WERI-Rb-1 (cell line): Measurements from ENCODE around the gene ARPC1A.
A peak's percentile ranks its signal among the peaks of the same experiment; 100 is the strongest.

Experiments used
- DNase-seq: peaks from one replicate; pipeline ENCODE4 v3.0.0-alpha.2; 2020
- H3K27ac ChIP-seq: fragments of 250-450 bp; sonication (Bioruptor Pico); 2 replicates; pipeline ENCODE4 v1.5.1; 2020; ENCODE audit warnings: mild to moderate bottlenecking, moderate library complexity
- H3K27me3 ChIP-seq: fragments of 250-450 bp; sonication (Bioruptor Pico); 2 replicates; pipeline ENCODE4 v1.5.1; 2021; ENCODE audit warnings: mild to moderate bottlenecking, low read depth, moderate library complexity; ENCODE audit not compliant: insufficient read depth, severe bottlenecking
- H3K36me3 ChIP-seq: fragments of 250-450 bp; sonication (Bioruptor Pico); 2 replicates; pipeline ENCODE4 v1.5.1; 2020; ENCODE audit warnings: mild to moderate bottlenecking, moderate library complexity
- H3K4me3 ChIP-seq: 2 replicates; pipeline ENCODE4 v1.5.1; 2011; ENCODE audit warnings: low read depth, mild to moderate bottlenecking, control low read depth, low read length
- H3K9me3 ChIP-seq: fragments of 250-450 bp; sonication (Bioruptor Pico); 2 replicates; pipeline ENCODE4 v1.5.1; 2021; ENCODE audit warnings: mild to moderate bottlenecking, moderate library complexity; ENCODE audit not compliant: severe bottlenecking
- TF ChIP-seq, protein P1 (sequence below): IDR thresholded peaks from 2 replicates; pipeline ENCODE4 v1.5.1; 2011; ENCODE audit warnings: low read depth, mild to moderate bottlenecking, control low read depth, inconsistent platforms, low read length

Gene ARPC1A

DNA sequence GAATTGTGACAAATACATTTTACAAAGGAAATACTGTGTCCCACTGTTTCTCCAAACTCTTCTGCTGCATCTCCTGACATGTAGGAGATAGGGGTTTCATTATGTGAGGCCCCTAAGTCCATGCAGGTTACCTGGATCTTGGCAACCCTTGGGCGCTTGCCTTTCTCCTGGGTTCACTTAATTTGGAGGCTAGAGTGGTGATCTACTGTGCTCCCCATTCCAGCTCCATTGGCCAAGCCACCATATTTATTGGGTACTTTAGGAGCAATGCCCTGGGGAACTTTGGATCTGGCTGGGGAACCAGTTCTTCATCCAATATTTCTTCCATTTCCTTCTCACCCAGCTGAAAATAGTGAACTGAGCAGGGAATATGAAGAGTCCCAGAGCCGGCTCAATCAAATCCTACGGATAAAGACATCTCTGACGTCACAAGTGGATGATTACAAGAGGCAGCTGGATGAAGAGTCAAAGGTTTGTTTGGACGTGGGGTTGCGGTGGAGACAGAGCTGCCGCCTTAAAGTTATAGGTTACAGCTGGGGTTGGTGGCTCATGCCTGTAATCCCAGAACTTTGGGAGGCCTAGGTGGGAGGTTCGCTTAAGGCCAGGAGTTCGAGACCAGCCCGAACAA lies 34.6 kb upstream of the ARPC1A start:
- TF ChIP-seq, protein P1, sequence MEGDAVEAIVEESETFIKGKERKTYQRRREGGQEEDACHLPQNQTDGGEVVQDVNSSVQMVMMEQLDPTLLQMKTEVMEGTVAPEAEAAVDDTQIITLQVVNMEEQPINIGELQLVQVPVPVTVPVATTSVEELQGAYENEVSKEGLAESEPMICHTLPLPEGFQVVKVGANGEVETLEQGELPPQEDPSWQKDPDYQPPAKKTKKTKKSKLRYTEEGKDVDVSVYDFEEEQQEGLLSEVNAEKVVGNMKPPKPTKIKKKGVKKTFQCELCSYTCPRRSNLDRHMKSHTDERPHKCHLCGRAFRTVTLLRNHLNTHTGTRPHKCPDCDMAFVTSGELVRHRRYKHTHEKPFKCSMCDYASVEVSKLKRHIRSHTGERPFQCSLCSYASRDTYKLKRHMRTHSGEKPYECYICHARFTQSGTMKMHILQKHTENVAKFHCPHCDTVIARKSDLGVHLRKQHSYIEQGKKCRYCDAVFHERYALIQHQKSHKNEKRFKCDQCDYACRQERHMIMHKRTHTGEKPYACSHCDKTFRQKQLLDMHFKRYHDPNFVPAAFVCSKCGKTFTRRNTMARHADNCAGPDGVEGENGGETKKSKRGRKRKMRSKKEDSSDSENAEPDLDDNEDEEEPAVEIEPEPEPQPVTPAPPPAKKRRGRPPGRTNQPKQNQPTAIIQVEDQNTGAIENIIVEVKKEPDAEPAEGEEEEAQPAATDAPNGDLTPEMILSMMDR = no peak
- no peak for DNase-seq
- Histone ChIP-seq H3K27ac (no peak overlapping the region), H3K36me3 (no peaks in the 10 kb centered on the region), H3K27me3 (no peaks in the 10 kb centered on the region), H3K9me3 (no peaks in the 10 kb centered on the region), H3K4me3 (no peak overlapping the region)

DNA sequence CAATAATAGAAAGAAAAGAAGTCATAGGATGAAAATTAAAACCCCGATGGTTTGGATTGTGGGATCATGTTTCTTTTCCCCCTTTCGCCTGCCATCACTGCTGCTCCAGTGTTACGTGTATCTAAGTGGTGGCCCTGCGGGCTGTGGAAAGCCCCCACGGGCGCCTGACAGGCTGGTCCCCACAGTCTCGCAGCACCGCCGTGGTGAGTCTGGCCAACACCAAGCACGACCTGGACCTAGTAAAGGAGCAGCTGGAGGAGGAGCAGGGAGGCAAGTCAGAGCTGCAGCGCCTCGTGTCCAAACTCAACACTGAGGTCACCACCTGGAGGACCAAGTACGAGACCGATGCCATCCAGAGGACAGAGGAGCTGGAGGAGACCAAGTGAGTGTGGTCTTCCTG lies 33.6 kb upstream of the ARPC1A start:
- H3K36me3 ChIP-seq = no peaks in the 10 kb centered on the region
- no peak for DNase-seq
- no peaks in the 10 kb centered on the region for H3K9me3 ChIP-seq
- no peak overlapping the region for H3K27ac ChIP-seq
- H3K27me3 ChIP-seq = no peaks in the 10 kb centered on the region
- H3K4me3 ChIP-seq = no peak overlapping the region
- TF ChIP-seq, protein P1 = no peak

DNA sequence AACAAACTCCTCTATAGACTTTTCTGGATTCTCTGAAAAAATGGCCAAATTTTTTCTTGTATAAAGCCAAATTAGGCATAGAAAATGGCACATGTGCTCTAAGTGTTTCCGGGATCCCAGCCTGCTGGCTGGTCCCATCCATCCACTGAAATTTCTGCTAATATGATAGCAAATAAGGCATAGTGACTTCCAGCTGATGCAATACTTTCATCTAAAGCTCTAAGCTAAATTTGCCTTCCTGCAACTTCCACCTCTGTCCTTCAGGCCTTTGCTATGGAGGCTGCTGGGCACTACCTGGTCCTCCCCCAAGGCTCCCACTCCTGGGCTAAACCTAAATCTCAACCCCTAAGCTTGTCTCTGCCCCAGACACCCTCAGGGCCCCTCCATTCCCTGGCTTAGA lies 32.5 kb upstream of the ARPC1A start:
- TF ChIP-seq, protein P1 = no peak

GRCh38 chr7:99293650-99294049 lies 32.0 kb upstream of the ARPC1A start:
- H3K36me3 ChIP-seq = no peaks in the 10 kb centered on the region
- H3K27me3 ChIP-seq = no peaks in the 10 kb centered on the region

More for the DNA sequence above, 32.5 kb upstream of the ARPC1A start:
- Histone ChIP-seq H3K4me3 (no peak overlapping the region), H3K36me3 (no peaks in the 10 kb centered on the region), H3K27me3 (no peaks in the 10 kb centered on the region), H3K9me3 (no peaks in the 10 kb centered on the region), H3K27ac (no peak overlapping the region)
- no peak for DNase-seq

GRCh38 chr7:99296471-99296870 lies 29.2 kb upstream of the ARPC1A start:
- TF ChIP-seq, protein P1 = 0 out of 2 replicates have a peak, but pooled peaks have one; percentile 2
- Histone ChIP-seq H3K4me3 (no peak overlapping the region), H3K9me3 (no peaks in the 10 kb centered on the region), H3K27me3 (no peaks in the 10 kb centered on the region), H3K36me3 (no peaks in the 10 kb centered on the region), H3K27ac (no peak overlapping the region)
- no peak for DNase-seq

More at GRCh38 chr7:99293650-99294049, 32.0 kb upstream of the ARPC1A start:
- no peak for DNase-seq
- TF ChIP-seq, protein P1 = no peak
- Histone ChIP-seq H3K9me3 (no peaks in the 10 kb centered on the region), H3K4me3 (no peak overlapping the region), H3K27ac (no peak overlapping the region)

GRCh38 chr7:99301496-99301895 lies 24.2 kb upstream of the ARPC1A start:
- TF ChIP-seq, protein P1 = no peak
- Histone ChIP-seq H3K36me3 (no peaks in the 10 kb centered on the region), H3K4me3 (no peak overlapping the region), H3K27ac (no peak overlapping the region), H3K27me3 (no peaks in the 10 kb centered on the region), H3K9me3 (no peaks in the 10 kb centered on the region)
- DNase-seq = no peak
